ENCODE data around the gene GJB4. TPM values are rescaled to one million over a fixed set of nuclear protein-coding genes. Genes with fewer than 3 reads are reported as not detected.
A peak's percentile ranks its signal among the peaks of the same experiment; 100 is the strongest.

Gene GJB4
- total RNA-seq, 1 donor = not detected

- peak; percentile 45 for DNase-seq (ENCODE audit: insufficient read length, low spot score, missing footprints)
- Histone ChIP-seq H3K79me2 (ENCODE audit: insufficient read depth, low read length) (no peaks in the 10 kb centered on the region), H3K27me3 (ENCODE audit: insufficient read depth, low read length) (no peaks in the 10 kb centered on the region), H3K9me3 (ENCODE audit: low read depth, low read length) (no peaks in the 10 kb centered on the region), H4K20me1 (ENCODE audit: insufficient read depth, low read length) (no peaks in the 10 kb centered on the region), H3K27ac (ENCODE audit: low read depth, low read length) (no peak overlapping the region), H3K4me1 (ENCODE audit: insufficient read depth, low read length) (no peaks in the 10 kb centered on the region), H2AFZ (ENCODE audit: low read length) (no peak overlapping the region), H3K36me3 (ENCODE audit: insufficient read depth, low read length) (no peaks in the 10 kb centered on the region), H3K4me3 (ENCODE audit: insufficient read depth, low read length) (no peak overlapping the region), H3K4me2 (ENCODE audit: insufficient read depth, low read length) (no peak overlapping the region)
- TF ChIP-seq CTCF (IDR thresholded peaks at IDR 0.05; ENCODE audit: extremely low read depth, low read depth, low read length) = no peak
Measured at GRCh38 chr1:34757386-34757785, 2.2 kb upstream of the GJB4 start.

GRCh38 chr1:34758751-34759150 lies 789 bp upstream of the GJB4 start:
- no peaks in the 10 kb centered on the region for H3K27me3 ChIP-seq (ENCODE audit: insufficient read depth, low read length)
- DNase-seq (ENCODE audit: insufficient read length, low spot score, missing footprints) = peak; percentile 42
- no peaks in the 10 kb centered on the region for H3K79me2 ChIP-seq (ENCODE audit: insufficient read depth, low read length)
- H3K4me2 ChIP-seq (ENCODE audit: insufficient read depth, low read length) = no peak overlapping the region
- no peak overlapping the region for H3K4me3 ChIP-seq (ENCODE audit: insufficient read depth, low read length)
- peaks cover 8% of the 10 kb centered on the region for H3K4me1 ChIP-seq (ENCODE audit: insufficient read depth, low read length)
- H3K36me3 ChIP-seq (ENCODE audit: insufficient read depth, low read length) = no peaks in the 10 kb centered on the region
- no peaks in the 10 kb centered on the region for H4K20me1 ChIP-seq (ENCODE audit: insufficient read depth, low read length)
- no peak for TF ChIP-seq CTCF (IDR thresholded peaks at IDR 0.05; ENCODE audit: extremely low read depth, low read depth, low read length)
- H2AFZ ChIP-seq (ENCODE audit: low read length) = no peak overlapping the region
- no peaks in the 10 kb centered on the region for H3K9me3 ChIP-seq (ENCODE audit: low read depth, low read length)
- no peak overlapping the region for H3K27ac ChIP-seq (ENCODE audit: low read depth, low read length)

GRCh38 chr1:34761176-34761761 lies 1.7 kb downstream of the GJB4 start:
- Histone ChIP-seq H3K27ac (ENCODE audit: low read depth, low read length) (no peak overlapping the region), H3K4me3 (ENCODE audit: insufficient read depth, low read length) (no peak overlapping the region), H3K36me3 (ENCODE audit: insufficient read depth, low read length) (no peaks in the 10 kb centered on the region), H2AFZ (ENCODE audit: low read length) (no peak overlapping the region), H3K9me3 (ENCODE audit: low read depth, low read length) (no peaks in the 10 kb centered on the region), H3K79me2 (ENCODE audit: insufficient read depth, low read length) (no peaks in the 10 kb centered on the region), H3K27me3 (ENCODE audit: insufficient read depth, low read length) (peaks cover under 1% of the 10 kb centered on the region), H3K4me1 (ENCODE audit: insufficient read depth, low read length) (peaks cover 8% of the 10 kb centered on the region), H4K20me1 (ENCODE audit: insufficient read depth, low read length) (no peaks in the 10 kb centered on the region), H3K4me2 (ENCODE audit: insufficient read depth, low read length) (no peak overlapping the region)
- DNase-seq (ENCODE audit: insufficient read length, low spot score, missing footprints) = no peak
- no peak for TF ChIP-seq CTCF (IDR thresholded peaks at IDR 0.05; ENCODE audit: extremely low read depth, low read depth, low read length)

DNA sequence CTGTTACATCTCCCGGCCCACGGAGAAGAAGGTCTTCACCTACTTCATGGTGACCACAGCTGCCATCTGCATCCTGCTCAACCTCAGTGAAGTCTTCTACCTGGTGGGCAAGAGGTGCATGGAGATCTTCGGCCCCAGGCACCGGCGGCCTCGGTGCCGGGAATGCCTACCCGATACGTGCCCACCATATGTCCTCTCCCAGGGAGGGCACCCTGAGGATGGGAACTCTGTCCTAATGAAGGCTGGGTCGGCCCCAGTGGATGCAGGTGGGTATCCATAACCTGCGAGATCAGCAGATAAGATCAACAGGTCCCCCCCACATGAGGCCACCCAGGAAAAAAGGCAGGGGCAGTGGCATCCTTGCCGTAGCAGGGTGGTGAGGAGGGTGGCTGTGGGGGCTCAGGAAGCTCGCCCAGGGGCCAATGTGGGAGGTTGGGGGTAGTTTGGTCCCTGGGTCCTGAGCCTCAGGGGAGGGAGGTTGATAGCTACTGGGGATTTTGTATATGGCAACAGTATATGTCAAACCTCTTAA lies 2.3 kb downstream of the GJB4 start:
- H3K4me1 ChIP-seq (ENCODE audit: insufficient read depth, low read length) = peaks cover 8% of the 10 kb centered on the region
- no peak overlapping the region for H3K4me2 ChIP-seq (ENCODE audit: insufficient read depth, low read length)
- no peak for TF ChIP-seq CTCF (IDR thresholded peaks at IDR 0.05; ENCODE audit: extremely low read depth, low read depth, low read length)

More for the DNA sequence above, 2.3 kb downstream of the GJB4 start:
- Histone ChIP-seq H3K36me3 (ENCODE audit: insufficient read depth, low read length) (no peaks in the 10 kb centered on the region), H3K27ac (ENCODE audit: low read depth, low read length) (no peak overlapping the region), H3K79me2 (ENCODE audit: insufficient read depth, low read length) (no peaks in the 10 kb centered on the region), H3K27me3 (ENCODE audit: insufficient read depth, low read length) (peaks cover 4% of the 10 kb centered on the region), H3K9me3 (ENCODE audit: low read depth, low read length) (no peaks in the 10 kb centered on the region), H3K4me3 (ENCODE audit: insufficient read depth, low read length) (no peak overlapping the region), H2AFZ (ENCODE audit: low read length) (no peak overlapping the region), H4K20me1 (ENCODE audit: insufficient read depth, low read length) (no peaks in the 10 kb centered on the region)
- peak; percentile 34 for DNase-seq (ENCODE audit: insufficient read length, low spot score, missing footprints)
